Right atrium auricular region (tissue), 2 donors: Measurements from ENCODE around the gene STMN1. TPM values are rescaled to one million over a fixed set of nuclear protein-coding genes. Genes with fewer than 3 reads are reported as not detected.
A peak's percentile ranks its signal among the peaks of the same experiment; 100 is the strongest.

ENCODE experiments used
- DNase-seq: peaks from one replicate; pipeline ENCODE4 v3.0.0-alpha.2; 2019; ENCODE audit warnings: low spot score
- H3K27ac ChIP-seq, 2 donors: fragments of 200-600 bp; sonication (generic); 1 replicate in 1 of 2; 2 replicates in 1 of 2; pipeline ENCODE4 v1.5.1; 2016 to 2019
- H3K27me3 ChIP-seq, 2 donors: fragments of 200-600 bp; sonication (generic); one replicate each; pipeline versions ENCODE4 v1.5.1 to v1.6.0; 2017 to 2019
- H3K36me3 ChIP-seq: fragments of 200-600 bp; sonication (generic); one replicate; pipeline ENCODE4 v1.5.1; 2016
- H3K4me1 ChIP-seq, 2 donors: fragments of 200-600 bp; sonication (generic); one replicate each; pipeline versions ENCODE4 v1.5.1 to v1.6.0; 2017 to 2019
- H3K4me3 ChIP-seq, 2 donors: fragments of 200-600 bp; sonication (generic); 1 replicate in 1 of 2; 2 replicates in 1 of 2; pipeline ENCODE4 v1.5.1; 2017 to 2019; ENCODE audit warnings: mild to moderate bottlenecking in 1 of 2, moderate library complexity in 1 of 2
- H3K9me3 ChIP-seq, 2 donors: fragments of 200-600 bp; sonication (generic); one replicate each; pipeline ENCODE4 v1.5.1; 2019
- total RNA-seq, 2 donors: library from RNA; depleted of rRNA; stranded (reverse); fragments of >200 nt; gene quantifications; one replicate each; pipeline ENCODE4 v1.1.0, GENCODE V29; 2016
- TF ChIP-seq, protein P1 (sequence below), 2 donors: fragments of 200-600 bp; sonication (generic); IDR thresholded peaks; one replicate each; pipeline ENCODE4 v1.5.1; 2019; ENCODE audit warnings: antibody characterized with exemption in 2 of 2

Gene STMN1
- total RNA-seq, 2 donors from 2014 or later, result 13.4 to 21.0 TPM

GRCh38 chr1:25922971-25923552 lies 16.8 kb upstream of the STMN1 start:
- H3K4me3 ChIP-seq, result peak overlapping the region; percentile 39 to 57
- no peaks in the 10 kb centered on the region for H3K9me3 ChIP-seq
- DNase-seq, result peak; percentile 61
- peaks cover 0 to 15% of the 10 kb centered on the region in 2 donors for H3K4me1 ChIP-seq
- H3K27me3 ChIP-seq, result no peaks in the 10 kb centered on the region
- TF ChIP-seq, protein P1, sequence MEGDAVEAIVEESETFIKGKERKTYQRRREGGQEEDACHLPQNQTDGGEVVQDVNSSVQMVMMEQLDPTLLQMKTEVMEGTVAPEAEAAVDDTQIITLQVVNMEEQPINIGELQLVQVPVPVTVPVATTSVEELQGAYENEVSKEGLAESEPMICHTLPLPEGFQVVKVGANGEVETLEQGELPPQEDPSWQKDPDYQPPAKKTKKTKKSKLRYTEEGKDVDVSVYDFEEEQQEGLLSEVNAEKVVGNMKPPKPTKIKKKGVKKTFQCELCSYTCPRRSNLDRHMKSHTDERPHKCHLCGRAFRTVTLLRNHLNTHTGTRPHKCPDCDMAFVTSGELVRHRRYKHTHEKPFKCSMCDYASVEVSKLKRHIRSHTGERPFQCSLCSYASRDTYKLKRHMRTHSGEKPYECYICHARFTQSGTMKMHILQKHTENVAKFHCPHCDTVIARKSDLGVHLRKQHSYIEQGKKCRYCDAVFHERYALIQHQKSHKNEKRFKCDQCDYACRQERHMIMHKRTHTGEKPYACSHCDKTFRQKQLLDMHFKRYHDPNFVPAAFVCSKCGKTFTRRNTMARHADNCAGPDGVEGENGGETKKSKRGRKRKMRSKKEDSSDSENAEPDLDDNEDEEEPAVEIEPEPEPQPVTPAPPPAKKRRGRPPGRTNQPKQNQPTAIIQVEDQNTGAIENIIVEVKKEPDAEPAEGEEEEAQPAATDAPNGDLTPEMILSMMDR (IDR thresholded peaks at IDR 0.05), result no peak
- peak overlapping the region; percentile 51 to 52 for H3K27ac ChIP-seq
- H3K36me3 ChIP-seq, result no peaks in the 10 kb centered on the region

DNA sequence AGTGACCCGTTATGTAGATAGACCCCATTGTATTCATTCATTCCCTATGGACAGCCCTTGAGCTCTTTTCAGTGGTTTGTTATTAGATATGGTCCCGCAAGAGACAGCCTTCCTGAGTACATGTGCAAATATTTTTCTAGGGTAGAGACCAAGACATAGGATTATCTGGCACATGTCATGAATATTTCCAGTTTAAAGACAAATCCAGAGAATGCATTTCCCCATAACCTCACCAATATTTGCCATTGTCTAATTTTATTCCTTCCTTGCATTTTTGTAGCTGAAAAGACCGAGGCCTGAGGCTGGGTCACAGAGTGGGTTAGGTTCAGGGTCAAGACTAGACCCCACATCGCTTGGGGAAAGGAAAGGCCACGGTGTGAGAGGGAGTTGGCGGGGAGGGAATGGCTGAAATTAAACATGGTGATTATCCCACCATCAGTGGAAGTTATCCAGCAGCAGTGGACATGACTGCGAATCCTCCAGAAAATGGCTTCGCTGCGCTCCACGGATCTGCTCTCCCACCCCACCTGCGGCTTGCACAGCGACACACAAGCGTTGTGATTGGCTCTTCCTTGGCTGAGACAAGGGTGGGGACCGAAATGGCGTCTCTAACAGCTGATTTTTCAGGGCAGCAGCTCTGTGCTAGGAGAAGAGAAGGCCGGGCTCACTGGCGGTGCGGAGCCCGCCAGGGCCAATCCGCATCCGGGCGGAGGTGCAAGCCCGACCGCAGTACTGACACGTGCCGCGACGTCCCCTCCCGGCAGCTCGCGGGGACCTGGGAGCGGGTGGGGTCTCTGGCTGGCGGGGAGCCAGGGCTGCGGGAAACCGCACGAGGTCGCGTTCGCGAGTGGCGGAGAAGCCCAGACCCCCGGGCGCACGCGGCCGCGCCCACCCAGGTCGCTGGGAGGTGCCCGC lies 16.1 kb upstream of the STMN1 start:
- DNase-seq, result no peak
- peak overlapping the region; percentile 39 to 57 for H3K4me3 ChIP-seq
- peak overlapping the region; percentile 51 to 52 for H3K27ac ChIP-seq
- H3K4me1 ChIP-seq, result peaks cover 0 to 15% of the 10 kb centered on the region in 2 donors
- H3K9me3 ChIP-seq, result no peaks in the 10 kb centered on the region
- H3K27me3 ChIP-seq, result no peaks in the 10 kb centered on the region
- H3K36me3 ChIP-seq, result no peaks in the 10 kb centered on the region
- TF ChIP-seq, protein P1 (IDR thresholded peaks at IDR 0.05), result no peak

DNA sequence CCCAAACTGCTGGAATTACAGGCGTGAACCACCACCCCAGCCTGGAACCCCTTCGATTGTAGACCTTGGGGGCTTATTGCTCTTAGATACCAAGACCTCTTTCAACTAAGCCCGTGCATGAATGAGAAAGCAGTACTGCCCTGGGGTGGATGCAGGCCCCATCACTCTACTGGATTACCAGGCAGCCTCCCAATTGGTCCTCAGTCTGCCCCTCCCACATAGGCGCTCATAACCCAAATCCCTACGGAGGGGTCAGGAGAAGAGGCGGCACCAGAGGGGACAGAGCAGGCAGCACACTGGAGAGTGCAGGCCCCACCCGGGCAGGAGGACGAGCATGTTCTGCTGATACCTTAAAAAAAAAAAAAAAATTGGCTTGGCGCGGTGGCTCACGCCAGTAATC lies 12.4 kb upstream of the STMN1 start:
- peaks cover 0 to 15% of the 10 kb centered on the region in 2 donors for H3K4me1 ChIP-seq
- TF ChIP-seq, protein P1 (IDR thresholded peaks at IDR 0.05), result no peak
- H3K27ac ChIP-seq, result no peak overlapping the region
- no peak overlapping the region for H3K4me3 ChIP-seq
- no peaks in the 10 kb centered on the region for H3K36me3 ChIP-seq
- no peaks in the 10 kb centered on the region for H3K9me3 ChIP-seq
- no peak for DNase-seq
- no peaks in the 10 kb centered on the region for H3K27me3 ChIP-seq

GRCh38 chr1:25917996-25918395 lies 11.8 kb upstream of the STMN1 start:
- no peaks in the 10 kb centered on the region for H3K9me3 ChIP-seq
- no peaks in the 10 kb centered on the region for H3K27me3 ChIP-seq
- no peaks in the 10 kb centered on the region for H3K36me3 ChIP-seq
- peaks cover 0 to 11% of the 10 kb centered on the region in 2 donors for H3K4me1 ChIP-seq
- TF ChIP-seq, protein P1 (IDR thresholded peaks at IDR 0.05), result no peak
- H3K27ac ChIP-seq, result no peak overlapping the region
- no peak for DNase-seq
- H3K4me3 ChIP-seq, result no peak overlapping the region

DNA sequence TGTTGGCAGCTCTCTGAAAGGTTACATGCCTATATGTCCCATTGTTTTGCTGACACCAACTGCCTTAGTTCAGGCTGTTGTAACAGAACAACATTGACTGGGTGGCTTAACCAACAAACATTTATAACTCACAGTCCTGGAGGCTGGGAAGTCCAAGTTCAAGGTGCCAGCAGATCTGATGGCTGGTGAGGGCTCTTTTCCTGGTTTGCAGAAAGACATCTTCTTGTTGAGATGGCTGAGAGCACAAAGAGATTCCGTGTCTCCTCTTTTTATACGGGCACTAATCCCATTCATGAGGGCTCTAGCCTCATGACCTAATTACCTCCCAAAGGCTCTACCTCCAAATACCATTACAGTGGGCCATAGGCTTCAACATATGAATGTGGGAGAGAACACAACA lies 10.2 kb upstream of the STMN1 start:
- no peak for DNase-seq
- Histone ChIP-seq H3K36me3 (no peaks in the 10 kb centered on the region), H3K27ac (no peak overlapping the region), H3K27me3 (no peaks in the 10 kb centered on the region), H3K9me3 (no peaks in the 10 kb centered on the region), H3K4me1 (no peaks in the 10 kb centered on the region), H3K4me3 (no peak overlapping the region)
- TF ChIP-seq, protein P1 (IDR thresholded peaks at IDR 0.05), result no peak
